SK-N-SH treated with all-trans-retinoic acid at 6 μM for 48 hours (cell line): Measurements from ENCODE around the gene NEK1.
A peak's percentile ranks its signal among the peaks of the same experiment; 100 is the strongest.

Experiments used
- ATAC-seq: fragments of 200-7000 bp; cut with Tn5 transposase; 3 replicates; pipeline ENCODE4 v1.9.1; 2020; ENCODE audit warnings: mild to moderate bottlenecking, moderate library complexity
- CSDC2 ChIP-seq: fragments of 250-450 bp; sonication (Bioruptor Pico); IDR thresholded peaks from 2 replicates; pipeline ENCODE4 v1.5.0; 2020; ENCODE audit warnings: mild to moderate bottlenecking, moderate library complexity
- CSRNP3 ChIP-seq: fragments of 250-450 bp; sonication (Bioruptor Pico); IDR thresholded peaks from 2 replicates; pipeline ENCODE4 v1.5.1; 2021; ENCODE audit warnings: mild to moderate bottlenecking, moderate library complexity
- ESRRG ChIP-seq: fragments of 250-450 bp; sonication (Bioruptor Pico); IDR thresholded peaks from 2 replicates; pipeline ENCODE4 v1.6.1; 2021; ENCODE audit warnings: mild to moderate bottlenecking
- ISL1 ChIP-seq: fragments of 250-450 bp; sonication (Bioruptor Pico); IDR thresholded peaks from 2 replicates; pipeline ENCODE4 v2.1.2; 2022; ENCODE audit warnings: mild to moderate bottlenecking, moderate library complexity
- OSR1 ChIP-seq: fragments of 250-450 bp; sonication (Bioruptor Pico); IDR thresholded peaks from 2 replicates; pipeline ENCODE4 v1.8.0; 2022; ENCODE audit warnings: moderate library complexity, mild to moderate bottlenecking, inconsistent platforms
- PATZ1 ChIP-seq: fragments of 250-450 bp; sonication (Bioruptor Pico); IDR thresholded peaks from 2 replicates; pipeline ENCODE4 v1.8.0; 2020; ENCODE audit warnings: mild to moderate bottlenecking, moderate library complexity, borderline replicate concordance
- POU6F1 ChIP-seq: fragments of 250-450 bp; sonication (Bioruptor Pico); IDR thresholded peaks from 2 replicates; pipeline ENCODE4 v1.8.0; 2021; ENCODE audit warnings: low read depth, mild to moderate bottlenecking, moderate library complexity, borderline replicate concordance
- RARB ChIP-seq: fragments of 250-450 bp; sonication (Bioruptor Pico); IDR thresholded peaks from 2 replicates; pipeline ENCODE4 v1.8.0; 2021; ENCODE audit warnings: mild to moderate bottlenecking, moderate library complexity
- SNAI2 ChIP-seq: fragments of 250-450 bp; sonication (Bioruptor Pico); IDR thresholded peaks from 2 replicates; pipeline ENCODE4 v1.5.0; 2020; ENCODE audit warnings: mild to moderate bottlenecking, moderate library complexity
- TCF4 ChIP-seq: fragments of 250-450 bp; sonication (Bioruptor Pico); IDR thresholded peaks from 2 replicates; pipeline ENCODE4 v1.8.0; 2021; ENCODE audit warnings: mild to moderate bottlenecking, moderate library complexity, borderline replicate concordance
- TOX ChIP-seq: fragments of 250-450 bp; sonication (Bioruptor Pico); IDR thresholded peaks from 2 replicates; pipeline ENCODE4 v1.8.0; 2021; ENCODE audit warnings: mild to moderate bottlenecking, moderate library complexity, borderline replicate concordance
- ZC3H10 ChIP-seq: fragments of 250-450 bp; sonication (Bioruptor Pico); IDR thresholded peaks from 2 replicates; pipeline ENCODE4 v1.5.1; 2021; ENCODE audit warnings: mild to moderate bottlenecking, moderate library complexity
- ZFP3 ChIP-seq: fragments of 250-450 bp; sonication (Bioruptor Pico); IDR thresholded peaks from 2 replicates; pipeline ENCODE4 v1.5.0; 2020; ENCODE audit warnings: mild to moderate bottlenecking, moderate library complexity
- ZFP30 ChIP-seq: fragments of 450-650 bp; formaldehyde crosslinking; IDR thresholded peaks from 2 replicates; pipeline ENCODE4 v1.5.0; 2022; ENCODE audit warnings: mild to moderate bottlenecking, moderate library complexity
- ZNF565 ChIP-seq: fragments of 450-650 bp; formaldehyde crosslinking; conservative IDR thresholded peaks from 2 replicates; pipeline ENCODE4 v1.5.0; 2020; ENCODE audit warnings: low read depth, mild to moderate bottlenecking, moderate library complexity
- ZNF70 ChIP-seq: fragments of 450-650 bp; formaldehyde crosslinking; IDR thresholded peaks from 2 replicates; pipeline ENCODE4 v1.5.0; 2020; ENCODE audit warnings: mild to moderate bottlenecking, moderate library complexity
- ZNF8 ChIP-seq: fragments of 450-650 bp; formaldehyde crosslinking; IDR thresholded peaks from 2 replicates; pipeline ENCODE4 v1.5.0; 2020; ENCODE audit warnings: mild to moderate bottlenecking, moderate library complexity
- TF ChIP-seq, protein P1 (sequence below): fragments of 250-450 bp; sonication (Bioruptor Pico); IDR thresholded peaks from 2 replicates; pipeline ENCODE4 v1.5.1; 2020; ENCODE audit warnings: low read depth, mild to moderate bottlenecking, moderate library complexity

NEK1 gene

GRCh38 chr4:169398316-169398715, 214.1 kb downstream of the NEK1 start:
- peak; percentile 76; the same call in 1 of the 2 replicates for TF ChIP-seq PATZ1 (CRISPR knock-in tag)
- TF ChIP-seq ZC3H10 (CRISPR knock-in tag): peak; percentile 82; the same call in 1 of the 2 replicates
- TF ChIP-seq SNAI2 (CRISPR knock-in tag): no peak
- peak; percentile 22; the same call in 1 of the 2 replicates for TF ChIP-seq TCF4 (CRISPR knock-in tag)
- no peak for TF ChIP-seq ZNF70 (CRISPR knock-in tag)
- no peak for TF ChIP-seq ESRRG (CRISPR knock-in tag)
- peak; percentile 78; the same call in 1 of the 2 replicates for TF ChIP-seq TOX (CRISPR knock-in tag)
- TF ChIP-seq ISL1: peak; percentile 83
- peak; percentile 97 for ATAC-seq

GRCh38 chr4:169397762-169398161, 214.6 kb downstream of the NEK1 start:
- ATAC-seq: peak; percentile 85
- TF ChIP-seq OSR1 (CRISPR knock-in tag) (no peak), ZC3H10 (CRISPR knock-in tag) (0 out of 2 replicates have a peak, but pooled peaks have one; percentile 22), ZNF70 (CRISPR knock-in tag) (no peak)

- peak; percentile 16; the same call in 1 of the 3 replicates for ATAC-seq
- TF ChIP-seq ISL1 (no peak), PATZ1 (CRISPR knock-in tag) (no peak)
Measured at GRCh38 chr4:169385376-169385775, 227.0 kb downstream of the NEK1 start.

DNA sequence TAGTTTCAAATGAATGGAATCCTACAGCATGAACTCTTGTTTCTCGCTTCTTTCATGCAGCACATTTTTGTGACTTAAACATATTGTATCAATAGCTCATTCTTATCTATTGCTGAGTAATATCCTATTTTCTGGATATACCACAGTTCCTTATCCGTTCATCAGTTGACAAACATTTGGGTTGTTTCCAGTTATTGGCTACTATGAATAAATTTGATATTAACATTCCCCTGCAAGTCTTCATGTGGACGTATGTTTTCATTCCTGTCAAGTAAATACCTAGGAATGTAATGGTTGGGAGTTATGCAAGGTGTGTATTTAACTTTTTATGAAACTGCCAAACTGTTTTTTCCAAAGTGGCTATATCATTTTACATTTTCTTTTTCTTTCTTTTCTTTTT, 227.6 kb downstream of the NEK1 start:
- ATAC-seq: no peak
- no peak for TF ChIP-seq TOX (CRISPR knock-in tag)
- TF ChIP-seq ZNF8 (CRISPR knock-in tag): peak; percentile 87

DNA sequence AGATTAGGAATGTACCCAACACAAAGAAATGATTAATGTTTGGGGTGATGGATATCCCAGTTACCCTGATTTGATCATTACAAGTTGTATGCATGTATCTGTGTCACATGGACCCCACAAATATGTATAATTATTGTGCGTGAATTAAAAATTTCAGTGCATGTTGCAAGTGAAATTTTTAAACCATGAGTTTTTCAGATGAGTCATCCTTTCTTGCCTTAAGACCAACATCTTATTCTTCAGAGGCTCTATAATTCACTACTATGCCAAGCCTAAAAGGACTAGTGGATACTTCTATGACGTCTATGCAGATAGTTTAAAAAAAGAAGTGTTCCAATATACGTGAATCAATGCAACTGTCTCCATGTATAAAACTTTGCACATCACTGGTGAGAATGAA, 228.7 kb downstream of the NEK1 start:
- TF ChIP-seq, protein P1, sequence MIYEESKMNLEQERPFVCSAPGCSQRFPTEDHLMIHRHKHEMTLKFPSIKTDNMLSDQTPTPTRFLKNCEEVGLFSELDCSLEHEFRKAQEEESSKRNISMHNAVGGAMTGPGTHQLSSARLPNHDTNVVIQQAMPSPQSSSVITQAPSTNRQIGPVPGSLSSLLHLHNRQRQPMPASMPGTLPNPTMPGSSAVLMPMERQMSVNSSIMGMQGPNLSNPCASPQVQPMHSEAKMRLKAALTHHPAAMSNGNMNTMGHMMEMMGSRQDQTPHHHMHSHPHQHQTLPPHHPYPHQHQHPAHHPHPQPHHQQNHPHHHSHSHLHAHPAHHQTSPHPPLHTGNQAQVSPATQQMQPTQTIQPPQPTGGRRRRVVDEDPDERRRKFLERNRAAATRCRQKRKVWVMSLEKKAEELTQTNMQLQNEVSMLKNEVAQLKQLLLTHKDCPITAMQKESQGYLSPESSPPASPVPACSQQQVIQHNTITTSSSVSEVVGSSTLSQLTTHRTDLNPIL: no peak
- TF ChIP-seq RARB (CRISPR knock-in tag): 0 out of 2 replicates have a peak, but pooled peaks have one; percentile 22
- TF ChIP-seq ZC3H10 (CRISPR knock-in tag): 0 out of 2 replicates have a peak, but pooled peaks have one; percentile 64
- TF ChIP-seq TOX (CRISPR knock-in tag): peak; percentile 98; the same call in 1 of the 2 replicates
- ATAC-seq: peak; percentile 93

DNA sequence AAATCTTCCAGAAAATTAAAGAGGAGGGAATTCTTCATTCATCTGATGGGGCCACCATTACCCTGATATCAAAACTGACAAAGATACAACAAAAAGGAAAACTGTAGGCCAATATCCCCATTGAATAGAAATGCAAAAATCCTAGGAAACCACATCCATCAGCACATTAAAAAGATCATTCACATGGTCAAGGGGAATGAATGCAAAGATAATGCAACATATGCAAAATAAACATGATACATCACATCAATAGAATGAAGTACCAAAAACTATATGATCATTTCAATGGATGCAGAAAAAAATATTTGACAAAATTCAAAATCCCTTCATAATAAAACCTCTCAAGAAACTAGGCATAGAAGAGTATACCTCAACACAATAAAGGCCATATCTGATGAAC, 232.7 kb downstream of the NEK1 start:
- TF ChIP-seq ZNF70 (CRISPR knock-in tag): no peak
- TF ChIP-seq, protein P1: no peak
- no peak for TF ChIP-seq ISL1
- TF ChIP-seq TOX (CRISPR knock-in tag): no peak
- TF ChIP-seq ZFP30 (CRISPR knock-in tag): no peak
- TF ChIP-seq ZFP3: no peak
- no peak for TF ChIP-seq ZNF8 (CRISPR knock-in tag)
- TF ChIP-seq CSDC2 (CRISPR knock-in tag): no peak
- TF ChIP-seq ZNF565 (CRISPR knock-in tag): no peak
- ATAC-seq: no peak

GRCh38 chr4:169377367-169377766, 235.0 kb downstream of the NEK1 start:
- no peak for ATAC-seq
- TF ChIP-seq POU6F1 (no peak), TOX (CRISPR knock-in tag) (no peak), ZC3H10 (CRISPR knock-in tag) (no peak), PATZ1 (CRISPR knock-in tag) (no peak), ISL1 (no peak), CSRNP3 (CRISPR knock-in tag) (no peak), RARB (CRISPR knock-in tag) (no peak), ZFP3 (no peak), ZNF8 (CRISPR knock-in tag) (no peak), ZFP30 (CRISPR knock-in tag) (no peak)
